DND-41 (cell line): ENCODE measurements around the gene FBXW12.

Source experiments
- ATAC-seq: fragments of 200-7000 bp; cut with Tn5 transposase; 3 replicates; pipeline ENCODE4 v1.9.1; 2021; ENCODE audit warnings: low read depth; ENCODE audit not compliant: insufficient read depth
- DNase-seq: peaks from one replicate; pipeline ENCODE4 v3.0.0-alpha.2; 2020
- H2AFZ ChIP-seq: 2 replicates; pipeline ENCODE4 v1.6.0; 2012; ENCODE audit warnings: low read depth, low read length
- H3K27ac ChIP-seq: 2 replicates; pipeline ENCODE4 v1.5.1; 2012; ENCODE audit warnings: low read length, inconsistent platforms
- H3K27me3 ChIP-seq: fragments of 200-600 bp; sonication (generic); 2 replicates; pipeline ENCODE4 v1.6.0; 2012; ENCODE audit warnings: low read length, mild to moderate bottlenecking, inconsistent platforms; ENCODE audit not compliant: insufficient read depth, poor library complexity
- H3K36me3 ChIP-seq: 2 replicates; pipeline ENCODE4 v1.5.1; 2012; ENCODE audit warnings: low read length, inconsistent platforms; ENCODE audit not compliant: insufficient read depth
- H3K4me1 ChIP-seq: 2 replicates; pipeline ENCODE4 v1.5.1; 2012; ENCODE audit warnings: mild to moderate bottlenecking, low read length; ENCODE audit not compliant: insufficient read depth
- H3K4me2 ChIP-seq: 2 replicates; pipeline ENCODE4 v1.6.0; 2012; ENCODE audit warnings: mild to moderate bottlenecking, moderate library complexity, low read length, inconsistent platforms; ENCODE audit not compliant: insufficient read depth
- H3K4me3 ChIP-seq, 2 experiments: fragments of 200-600 bp in 1 of 2; shearing (Covaris generic) in 1 of 2; 2 replicates each; pipeline ENCODE4 v1.5.1; 2012 to 2016; ENCODE audit warnings: inconsistent platforms in 2 of 2, low read length in 2 of 2, mild to moderate bottlenecking in 2 of 2, low read depth in 1 of 2, moderate library complexity in 1 of 2
- H3K79me2 ChIP-seq: 2 replicates; pipeline ENCODE4 v1.6.0; 2012; ENCODE audit warnings: low read length, inconsistent platforms; ENCODE audit not compliant: insufficient read depth
- H3K9ac ChIP-seq: 2 replicates; pipeline ENCODE4 v1.6.0; 2012; ENCODE audit warnings: low read depth, mild to moderate bottlenecking, inconsistent platforms, low read length, moderate library complexity
- H3K9me3 ChIP-seq: 2 replicates; pipeline ENCODE4 v1.5.1; 2012; ENCODE audit warnings: low read length, moderate library complexity, mild to moderate bottlenecking, inconsistent platforms; ENCODE audit not compliant: insufficient read depth, severe bottlenecking
- H4K20me1 ChIP-seq: 2 replicates; pipeline ENCODE4 v1.6.0; 2012; ENCODE audit warnings: low read length; ENCODE audit not compliant: insufficient read depth
- EZH2 ChIP-seq: IDR thresholded peaks from 3 replicates; pipeline ENCODE4 v1.6.1; 2012; ENCODE audit warnings: borderline replicate concordance, low read depth, mild to moderate bottlenecking, moderate library complexity, low read length, inconsistent platforms; ENCODE audit not compliant: severe bottlenecking
- TF ChIP-seq, protein P1 (sequence below): IDR thresholded peaks from 2 replicates; pipeline ENCODE4 v1.5.1; 2012; ENCODE audit warnings: borderline replicate concordance, low read length, moderate library complexity, mild to moderate bottlenecking; ENCODE audit not compliant: poor library complexity, severe bottlenecking; ENCODE audit errors: extremely low read depth

The FBXW12 gene

GRCh38 chr3:48388966-48389365, 16.9 kb downstream of the FBXW12 start:
- TF ChIP-seq EZH2 = no peak
- TF ChIP-seq, protein P1, sequence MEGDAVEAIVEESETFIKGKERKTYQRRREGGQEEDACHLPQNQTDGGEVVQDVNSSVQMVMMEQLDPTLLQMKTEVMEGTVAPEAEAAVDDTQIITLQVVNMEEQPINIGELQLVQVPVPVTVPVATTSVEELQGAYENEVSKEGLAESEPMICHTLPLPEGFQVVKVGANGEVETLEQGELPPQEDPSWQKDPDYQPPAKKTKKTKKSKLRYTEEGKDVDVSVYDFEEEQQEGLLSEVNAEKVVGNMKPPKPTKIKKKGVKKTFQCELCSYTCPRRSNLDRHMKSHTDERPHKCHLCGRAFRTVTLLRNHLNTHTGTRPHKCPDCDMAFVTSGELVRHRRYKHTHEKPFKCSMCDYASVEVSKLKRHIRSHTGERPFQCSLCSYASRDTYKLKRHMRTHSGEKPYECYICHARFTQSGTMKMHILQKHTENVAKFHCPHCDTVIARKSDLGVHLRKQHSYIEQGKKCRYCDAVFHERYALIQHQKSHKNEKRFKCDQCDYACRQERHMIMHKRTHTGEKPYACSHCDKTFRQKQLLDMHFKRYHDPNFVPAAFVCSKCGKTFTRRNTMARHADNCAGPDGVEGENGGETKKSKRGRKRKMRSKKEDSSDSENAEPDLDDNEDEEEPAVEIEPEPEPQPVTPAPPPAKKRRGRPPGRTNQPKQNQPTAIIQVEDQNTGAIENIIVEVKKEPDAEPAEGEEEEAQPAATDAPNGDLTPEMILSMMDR = no peak
- no peak for DNase-seq
- H3K9me3 ChIP-seq = no peaks in the 10 kb centered on the region

DNA sequence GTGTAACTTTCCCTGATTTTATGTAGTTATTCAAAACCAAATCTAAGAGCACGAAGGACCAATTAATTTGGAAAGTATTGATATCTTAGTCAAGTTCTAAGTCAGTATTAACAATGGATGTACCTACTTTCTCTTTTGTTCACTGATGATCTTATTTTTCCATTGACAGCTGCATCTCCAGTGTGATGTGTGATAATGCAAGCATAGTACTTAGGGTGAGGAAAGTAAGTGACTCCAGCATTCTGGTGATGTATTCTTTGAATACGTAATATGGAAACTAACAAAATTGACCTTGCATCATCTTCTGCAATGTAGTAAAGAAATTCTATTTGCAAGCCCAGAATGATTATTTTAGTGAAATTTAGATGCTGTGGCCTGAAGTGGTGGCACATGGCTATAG, 22.4 kb downstream of the FBXW12 start:
- ATAC-seq = no peak
- Histone ChIP-seq H2AFZ (no peak overlapping the region), H3K4me3 (no peak overlapping the region), H3K79me2 (no peaks in the 10 kb centered on the region), H3K27ac (no peak overlapping the region), H3K27me3 (peaks cover 3% of the 10 kb centered on the region), H3K36me3 (no peaks in the 10 kb centered on the region), H3K9me3 (no peaks in the 10 kb centered on the region), H3K4me1 (no peaks in the 10 kb centered on the region), H4K20me1 (no peaks in the 10 kb centered on the region), H3K4me2 (no peak overlapping the region), H3K9ac (no peak overlapping the region)
- no peak for DNase-seq
- no peak for TF ChIP-seq EZH2
- TF ChIP-seq, protein P1 = no peak

More at GRCh38 chr3:48388966-48389365, 16.9 kb downstream of the FBXW12 start:
- Histone ChIP-seq H3K4me3 (no peak overlapping the region), H3K4me1 (no peaks in the 10 kb centered on the region), H3K36me3 (no peaks in the 10 kb centered on the region), H3K9ac (no peak overlapping the region), H3K27me3 (peaks cover 2% of the 10 kb centered on the region), H3K79me2 (no peaks in the 10 kb centered on the region), H3K4me2 (no peak overlapping the region), H2AFZ (no peak overlapping the region), H3K27ac (no peak overlapping the region), H4K20me1 (no peaks in the 10 kb centered on the region)
- no peak for ATAC-seq

- DNase-seq (no peak), ATAC-seq (no peak)
- no peak overlapping the region for H3K4me3 ChIP-seq
- H3K9ac ChIP-seq = no peak overlapping the region
- H4K20me1 ChIP-seq = no peaks in the 10 kb centered on the region
- H3K4me2 ChIP-seq = no peak overlapping the region
- H3K4me1 ChIP-seq = no peaks in the 10 kb centered on the region
- H2AFZ ChIP-seq = no peak overlapping the region
- H3K27ac ChIP-seq = no peak overlapping the region
- TF ChIP-seq, protein P1 = no peak
- no peak for TF ChIP-seq EZH2
- H3K36me3 ChIP-seq = no peaks in the 10 kb centered on the region
- H3K9me3 ChIP-seq = no peaks in the 10 kb centered on the region
- H3K79me2 ChIP-seq = no peaks in the 10 kb centered on the region
- peaks cover 3% of the 10 kb centered on the region for H3K27me3 ChIP-seq
Observed at GRCh38 chr3:48395714-48396113, 23.7 kb downstream of the FBXW12 start.
